GM21390 (cell line): ENCODE results near the gene BLOC1S4.

Experiments used
- ATAC-seq: cut with Tn5 transposase; IDR thresholded peaks from one replicate; pipeline ENCODE4 v1.9.1; 2021; ENCODE audit not compliant: unreplicated experiment

BLOC1S4 gene

GRCh38 chr4:6689506-6689960 lies 26.4 kb upstream of the BLOC1S4 start:
- no peak for ATAC-seq

GRCh38 chr4:6692379-6692778 lies 23.6 kb upstream of the BLOC1S4 start:
- ATAC-seq = no peak

- no peak for ATAC-seq
Observed at GRCh38 chr4:6692806-6693205, 23.2 kb upstream of the BLOC1S4 start.

GRCh38 chr4:6693231-6694176 lies 22.5 kb upstream of the BLOC1S4 start, which contains the start of gene S100P:
Gene S100P (plus strand): TSS chr4:6693878. CDS start chr4:6693933, 55 bp downstream.
- ATAC-seq = no peak

GRCh38 chr4:6694177-6694901 lies 21.6 kb upstream of the BLOC1S4 start:
- ATAC-seq = no peak

- no peak for ATAC-seq
Observed at GRCh38 chr4:6695660-6696610, 20.0 kb upstream of the BLOC1S4 start.

GRCh38 chr4:6696611-6697010 lies 19.4 kb upstream of the BLOC1S4 start:
- ATAC-seq = no peak

- no peak for ATAC-seq
Observed at GRCh38 chr4:6697131-6697530, 18.8 kb upstream of the BLOC1S4 start.

GRCh38 chr4:6699388-6699787 lies 16.6 kb upstream of the BLOC1S4 start:
- ATAC-seq = no peak

- no peak for ATAC-seq
Observed at GRCh38 chr4:6699903-6700302, 16.1 kb upstream of the BLOC1S4 start.

GRCh38 chr4:6701371-6701770 lies 14.6 kb upstream of the BLOC1S4 start:
- no peak for ATAC-seq

- no peak for ATAC-seq
Observed at GRCh38 chr4:6702761-6703160, 13.2 kb upstream of the BLOC1S4 start.

GRCh38 chr4:6703786-6704185 lies 12.2 kb upstream of the BLOC1S4 start:
- ATAC-seq = no peak

- ATAC-seq = no peak
Observed at GRCh38 chr4:6705646-6706045, 10.3 kb upstream of the BLOC1S4 start.

GRCh38 chr4:6706173-6706572 lies 9.8 kb upstream of the BLOC1S4 start:
- no peak for ATAC-seq

- peak; percentile 65 for ATAC-seq
Observed at GRCh38 chr4:6709230-6710114, 6.5 kb upstream of the BLOC1S4 start, which contains the start of gene MRFAP1L1. Gene MRFAP1L1 (minus strand): TSS chr4:6709865. CDS start chr4:6709629, 236 bp downstream.

- ATAC-seq = no peak
Observed at GRCh38 chr4:6710282-6710681, 5.7 kb upstream of the BLOC1S4 start.

GRCh38 chr4:6710996-6711395 lies 5.0 kb upstream of the BLOC1S4 start:
- ATAC-seq = no peak

- ATAC-seq = no peak
Observed at GRCh38 chr4:6714954-6715353, 1.0 kb upstream of the BLOC1S4 start.

GRCh38 chr4:6715704-6716017 lies 313 bp upstream of the BLOC1S4 start:
- no peak for ATAC-seq
